LHCN-M2 (cell line): ENCODE results near the gene TMPRSS15. TPM values are rescaled to one million over a fixed set of nuclear protein-coding genes. Genes with fewer than 3 reads are reported as not detected.
A peak's percentile ranks its signal among the peaks of the same experiment; 100 is the strongest.

Source experiments
- DNase-seq: peaks from one replicate; pipeline ENCODE4 v3.0.0-alpha.2; 2012; ENCODE audit warnings: low read depth
- total RNA-seq: library from RNA; depleted of rRNA; stranded (reverse); fragments of >200 nt; gene quantifications from 2 replicates; pipeline ENCODE4 v1.2.3, GENCODE V29; 2014

Gene TMPRSS15
- total RNA-seq, 1 experiment from 2014 or later = not detected

GRCh38 chr21:18350216-18350615 is 53.4 kb downstream of the TMPRSS15 start:
- DNase-seq = peak; percentile 93

- no peak for DNase-seq
Observed at GRCh38 chr21:18349468-18349867, 54.1 kb downstream of the TMPRSS15 start.

GRCh38 chr21:18340387-18340942 is 63.1 kb downstream of the TMPRSS15 start:
- DNase-seq = peak; percentile 92

GRCh38 chr21:18335651-18336236 is 67.8 kb downstream of the TMPRSS15 start:
- no peak for DNase-seq

GRCh38 chr21:18334066-18334465 is 69.5 kb downstream of the TMPRSS15 start:
- peak; percentile 45 for DNase-seq

- peak; percentile 12 for DNase-seq
Observed at GRCh38 chr21:18318156-18318555, 85.4 kb downstream of the TMPRSS15 start.

- peak; percentile 19 for DNase-seq
Observed at GRCh38 chr21:18298228-18298627, 105.4 kb downstream of the TMPRSS15 start.

- no peak for DNase-seq
Observed at GRCh38 chr21:18294100-18294499, 109.5 kb downstream of the TMPRSS15 start.

GRCh38 chr21:18289876-18290275 is 113.7 kb downstream of the TMPRSS15 start:
- no peak for DNase-seq

- DNase-seq = no peak
Observed at GRCh38 chr21:18285379-18285778, 118.2 kb downstream of the TMPRSS15 start.

- DNase-seq = no peak
Observed at GRCh38 chr21:18275781-18276180, 127.8 kb downstream of the TMPRSS15 start.

GRCh38 chr21:18274370-18274769 is 129.2 kb downstream of the TMPRSS15 start:
- no peak for DNase-seq

- no peak for DNase-seq
Observed at GRCh38 chr21:18273400-18273799, 130.2 kb downstream of the TMPRSS15 start.

- DNase-seq = no peak
Observed at GRCh38 chr21:18269856-18270255, 133.7 kb downstream of the TMPRSS15 start.

GRCh38 chr21:18268906-18269305 is 134.7 kb downstream of the TMPRSS15 start:
- no peak for DNase-seq

- DNase-seq = no peak
Observed at GRCh38 chr21:18267496-18267895, 136.1 kb downstream of the TMPRSS15 start.

- no peak for DNase-seq
Observed at GRCh38 chr21:18265944-18266343, 137.6 kb downstream of the TMPRSS15 start.

GRCh38 chr21:18253799-18254198 is 149.8 kb downstream of the TMPRSS15 start:
- DNase-seq = no peak

- DNase-seq = peak; percentile 1
Observed at GRCh38 chr21:18253221-18253620, 150.4 kb downstream of the TMPRSS15 start.

- no peak for DNase-seq
Observed at GRCh38 chr21:18252680-18253079, 150.9 kb downstream of the TMPRSS15 start.

GRCh38 chr21:18252256-18252655 is 151.3 kb downstream of the TMPRSS15 start:
- no peak for DNase-seq

GRCh38 chr21:18251065-18251464 is 152.5 kb downstream of the TMPRSS15 start:
- no peak for DNase-seq

GRCh38 chr21:18249672-18250071 is 153.9 kb downstream of the TMPRSS15 start:
- DNase-seq = peak; percentile 3

GRCh38 chr21:18248171-18248570 is 155.4 kb downstream of the TMPRSS15 start:
- DNase-seq = no peak
